Tibial nerve (tissue), 3 donors: ENCODE measurements around the gene AMOTL1.

Source experiments
- CTCF ChIP-seq, 5 experiments: fragments of 200-600 bp in 3 of 5; fragments of 450-650 bp in 2 of 5; sonication (generic) in 3 of 5; IDR thresholded peaks; one replicate each; pipeline ENCODE4 v1.5.1; 2016 to 2019; ENCODE audit warnings: antibody characterized with exemption in 5 of 5, mild to moderate bottlenecking in 3 of 5, moderate library complexity in 2 of 5
- POLR2A ChIP-seq, 2 donors: fragments of 450-650 bp; IDR thresholded peaks; one replicate each; pipeline ENCODE4 v1.6.1; 2017; ENCODE audit warnings: antibody characterized with exemption in 2 of 2, mild to moderate bottlenecking in 2 of 2, moderate library complexity in 2 of 2

GRCh38 chr11:94802501-94802900 is 34.3 kb downstream of the AMOTL1 start:
- TF ChIP-seq POLR2A (IDR thresholded peaks at IDR 0.05) (no peak), CTCF (IDR thresholded peaks at IDR 0.05) (no peak)
